Measurements from ENCODE around the gene ABCG2. TPM values are rescaled to one million over a fixed set of nuclear protein-coding genes. Genes with fewer than 3 reads are reported as not detected.

The ABCG2 gene
- total RNA-seq, result 1 to 10 TPM in 1 of 2 donors, under 1 TPM in 1; 0.13 to 1.4 TPM
- total RNA-seq, result 0.90 to 2.5 reads per million in 2 donors

DNA sequence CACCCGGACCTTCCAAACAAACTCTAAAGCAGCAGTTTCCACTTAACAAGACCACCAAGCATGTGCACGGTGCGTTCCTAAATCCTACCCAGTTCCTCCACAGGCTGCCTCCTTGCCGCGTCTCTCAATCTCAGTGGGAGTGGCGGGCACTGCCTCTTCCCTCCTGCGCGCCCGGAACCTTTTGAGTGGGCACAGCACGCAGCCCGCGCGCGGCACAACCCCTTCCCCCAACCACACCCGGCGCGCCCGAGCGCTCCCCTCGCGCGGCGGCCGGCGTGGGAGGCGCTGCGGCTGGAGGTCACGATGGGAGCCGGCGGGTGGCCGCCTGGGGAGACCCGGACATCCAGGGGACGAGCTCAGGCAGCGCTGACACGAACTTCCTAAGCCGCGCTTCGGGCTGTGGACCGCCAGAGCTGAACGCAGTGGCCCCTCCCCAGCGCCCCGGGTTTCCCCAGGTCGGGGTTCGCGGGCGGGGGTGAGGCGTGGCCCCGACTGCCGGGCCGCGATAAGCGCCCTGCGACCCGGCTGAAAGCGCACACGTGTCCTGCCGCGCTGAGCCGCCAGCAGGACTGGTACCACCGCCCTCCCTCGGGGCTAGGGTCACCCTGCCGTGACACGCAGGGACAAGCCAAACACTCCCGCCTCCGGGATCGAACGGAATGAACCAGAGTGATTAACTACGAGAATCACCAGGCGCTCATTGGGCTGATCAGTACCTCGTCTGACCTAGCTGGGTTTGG, at the start of gene ABCG2:
TSS of gene ABCG2 (minus strand) at position 151 of the 740 bp plus-strand sequence. CDS start 18,644 bp downstream, outside the sequence.
- DNase-seq, result peak; percentile 23 to 34 (median 26)
- Mint-ChIP-seq H3K4me3 (peak within 1 kb of the TSS; percentile 88), H3K27me3 (peaks cover 8% of the 10 kb centered on the region), H3K27ac (peak within 1 kb of the TSS; percentile 57), H3K4me1 (peaks cover 12% of the 10 kb centered on the region), H3K36me3 (ENCODE audit: low read depth) (peaks cover 2% of the 10 kb centered on the region)
- no peaks in the 10 kb centered on the region for H3K9me3 ChIP-seq (ENCODE audit: control insufficient read depth, low read length, poor library complexity, severe bottlenecking)
- ATAC-seq, result peak; percentile 91

DNA sequence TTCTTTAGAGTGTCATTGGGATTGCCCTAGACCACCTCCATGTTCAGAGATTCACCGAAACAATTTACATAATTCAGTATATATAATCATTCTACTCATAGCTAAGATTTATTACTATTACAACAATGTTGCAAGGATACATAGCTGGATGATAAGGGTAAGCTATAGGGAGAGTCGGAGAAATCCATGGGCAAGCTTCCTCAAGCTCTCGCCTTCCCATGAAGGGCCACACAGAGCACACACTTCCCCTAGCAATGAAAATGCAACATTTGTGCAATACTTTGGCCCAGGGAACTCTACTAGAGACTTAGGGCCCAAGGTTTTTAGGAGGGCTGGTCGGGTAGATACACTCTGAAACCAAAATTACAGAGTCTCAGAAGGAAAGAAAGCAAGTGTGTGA, 49.7 kb upstream of the ABCG2 start:
- DNase-seq, result no peak
- no peaks in the 10 kb centered on the region for H3K9me3 ChIP-seq (ENCODE audit: control insufficient read depth, low read length, poor library complexity, severe bottlenecking)
- Mint-ChIP-seq H3K4me1 (peaks cover 11% of the 10 kb centered on the region), H3K4me3 (no peak overlapping the region), H3K36me3 (ENCODE audit: low read depth) (no peaks in the 10 kb centered on the region), H3K27ac (no peak overlapping the region), H3K27me3 (peaks cover 21% of the 10 kb centered on the region)
- ATAC-seq, result no peak

DNA sequence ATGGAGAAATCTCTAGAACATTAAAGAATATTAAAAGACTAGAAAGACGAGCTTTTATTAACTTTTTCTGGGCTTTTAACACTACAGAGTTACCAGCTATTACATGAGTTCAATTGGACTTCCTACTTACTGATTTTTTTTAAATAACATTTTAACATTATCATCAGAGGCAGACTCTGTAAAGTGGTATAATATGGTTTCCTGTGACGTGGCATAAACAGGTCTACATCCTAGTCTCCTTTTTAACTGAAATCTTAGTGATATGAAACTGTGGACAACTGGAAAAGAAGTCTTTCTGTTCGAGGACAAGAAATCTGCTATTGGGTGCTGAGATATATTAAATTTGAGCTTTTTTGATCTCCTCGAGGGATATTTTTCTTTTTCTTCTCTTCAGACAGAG, 48.7 kb upstream of the ABCG2 start:
- H3K27me3 Mint-ChIP-seq, result peaks cover 14% of the 10 kb centered on the region
- no peak overlapping the region for H3K4me3 Mint-ChIP-seq
- no peak for DNase-seq
- no peak overlapping the region for H3K27ac Mint-ChIP-seq
- no peaks in the 10 kb centered on the region for H3K9me3 ChIP-seq (ENCODE audit: control insufficient read depth, low read length, poor library complexity, severe bottlenecking)
- H3K4me1 Mint-ChIP-seq, result peaks cover 8% of the 10 kb centered on the region
- H3K36me3 Mint-ChIP-seq (ENCODE audit: low read depth), result no peaks in the 10 kb centered on the region
- ATAC-seq, result no peak

DNA sequence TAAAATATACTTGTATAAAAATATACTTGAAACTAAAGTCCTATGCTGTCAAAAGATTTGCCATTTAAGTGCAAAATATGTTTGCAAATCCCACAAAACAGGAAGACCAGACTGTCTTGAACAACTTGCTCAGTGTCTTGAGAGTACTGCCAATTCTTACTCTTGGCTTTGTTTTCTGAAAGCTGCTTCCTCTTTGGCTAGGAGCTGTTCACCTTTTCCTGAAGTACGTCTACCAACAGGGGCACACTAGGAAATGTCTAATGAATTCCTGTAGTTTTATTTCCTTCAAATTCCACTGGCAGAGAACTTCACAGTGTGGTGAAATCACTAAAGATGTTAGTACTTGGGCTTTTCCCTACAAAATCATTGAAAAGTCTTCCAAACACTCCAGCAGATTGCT, 46.4 kb upstream of the ABCG2 start:
- no peak for DNase-seq
- Mint-ChIP-seq H3K27ac (no peak overlapping the region), H3K36me3 (ENCODE audit: low read depth) (no peaks in the 10 kb centered on the region), H3K4me1 (peaks cover 5% of the 10 kb centered on the region), H3K4me3 (no peak overlapping the region), H3K27me3 (peaks cover 12% of the 10 kb centered on the region)
- no peaks in the 10 kb centered on the region for H3K9me3 ChIP-seq (ENCODE audit: control insufficient read depth, low read length, poor library complexity, severe bottlenecking)
- no peak for ATAC-seq

- H3K9me3 ChIP-seq (ENCODE audit: control insufficient read depth, low read length, poor library complexity, severe bottlenecking), result no peaks in the 10 kb centered on the region
- H3K27me3 Mint-ChIP-seq, result peaks cover 12% of the 10 kb centered on the region
- ATAC-seq, result no peak
- H3K4me1 Mint-ChIP-seq, result peaks cover 5% of the 10 kb centered on the region
- no peaks in the 10 kb centered on the region for H3K36me3 Mint-ChIP-seq (ENCODE audit: low read depth)
- H3K4me3 Mint-ChIP-seq, result no peak overlapping the region
- no peak overlapping the region for H3K27ac Mint-ChIP-seq
- DNase-seq, result no peak
Observed at GRCh38 chr4:88202443-88202842, 44.0 kb upstream of the ABCG2 start.

DNA sequence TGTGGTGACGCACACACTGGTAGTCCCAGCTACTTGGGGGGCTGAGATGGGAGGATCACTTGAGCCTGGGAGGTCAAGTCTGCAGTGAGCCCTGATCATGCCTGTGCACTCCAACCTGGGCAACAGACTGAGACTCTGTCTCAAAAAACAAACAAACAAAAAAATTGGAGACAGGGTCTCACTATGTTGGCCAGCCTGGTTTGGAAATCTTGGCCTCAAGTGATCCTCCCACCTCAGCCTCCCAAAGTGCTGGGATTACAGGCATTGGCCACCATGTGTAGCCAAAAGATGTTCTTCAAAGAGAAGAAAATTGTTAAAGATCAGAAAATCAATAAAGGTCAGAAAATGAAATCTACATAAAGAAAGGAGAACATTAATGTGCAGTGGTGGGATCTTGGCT, 41.7 kb upstream of the ABCG2 start:
- no peak overlapping the region for H3K4me3 Mint-ChIP-seq
- H3K36me3 Mint-ChIP-seq (ENCODE audit: low read depth), result no peaks in the 10 kb centered on the region
- ATAC-seq (no peak), DNase-seq (no peak)
- H3K4me1 Mint-ChIP-seq, result peaks cover 4% of the 10 kb centered on the region
- H3K27ac Mint-ChIP-seq, result no peak overlapping the region
- H3K9me3 ChIP-seq (ENCODE audit: control insufficient read depth, low read length, poor library complexity, severe bottlenecking), result no peaks in the 10 kb centered on the region
- no peaks in the 10 kb centered on the region for H3K27me3 Mint-ChIP-seq

DNA sequence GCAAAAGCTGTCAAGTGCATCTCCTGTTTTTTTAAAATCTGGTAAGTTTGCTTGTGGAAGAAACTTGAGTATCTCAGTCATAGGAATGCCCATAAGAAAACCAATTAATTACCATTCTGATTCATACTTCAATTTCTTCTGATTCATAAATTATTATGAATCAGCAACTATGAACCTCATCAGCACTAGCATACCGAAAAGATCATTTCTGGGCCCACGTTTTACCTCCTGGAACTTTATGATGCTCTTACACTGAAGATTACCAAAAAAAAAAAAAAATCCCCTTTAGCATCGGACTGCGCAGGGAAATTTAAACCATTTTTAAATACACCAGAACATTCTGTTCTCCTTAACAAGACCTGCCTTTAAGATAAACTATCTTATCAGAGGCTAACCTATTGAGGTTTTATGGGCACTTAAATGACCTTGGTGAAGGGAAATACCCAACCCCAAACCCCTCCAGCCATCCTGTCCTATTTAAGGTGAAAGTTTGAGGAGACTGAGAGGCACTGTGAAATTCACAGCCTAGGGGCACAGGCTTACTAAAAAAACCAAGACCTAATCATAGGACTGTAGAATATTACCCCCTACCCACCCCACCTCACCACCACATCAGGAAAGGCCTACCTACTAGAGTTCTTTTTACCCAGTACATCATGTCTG, 38.2 kb upstream of the ABCG2 start:
- Mint-ChIP-seq H3K27ac (no peak overlapping the region), H3K36me3 (ENCODE audit: low read depth) (no peaks in the 10 kb centered on the region), H3K4me1 (peaks cover 2% of the 10 kb centered on the region), H3K4me3 (no peak overlapping the region), H3K27me3 (no peaks in the 10 kb centered on the region)
- DNase-seq (no peak), ATAC-seq (no peak)
- H3K9me3 ChIP-seq (ENCODE audit: control insufficient read depth, low read length, poor library complexity, severe bottlenecking), result no peaks in the 10 kb centered on the region

GRCh38 chr4:88196013-88196365, 37.5 kb upstream of the ABCG2 start:
- Mint-ChIP-seq H3K27me3 (no peaks in the 10 kb centered on the region), H3K36me3 (ENCODE audit: low read depth) (no peaks in the 10 kb centered on the region), H3K27ac (no peak overlapping the region), H3K4me1 (peaks cover 2% of the 10 kb centered on the region), H3K4me3 (no peak overlapping the region)
- ATAC-seq (no peak), DNase-seq (no peak)
- no peaks in the 10 kb centered on the region for H3K9me3 ChIP-seq (ENCODE audit: control insufficient read depth, low read length, poor library complexity, severe bottlenecking)

DNA sequence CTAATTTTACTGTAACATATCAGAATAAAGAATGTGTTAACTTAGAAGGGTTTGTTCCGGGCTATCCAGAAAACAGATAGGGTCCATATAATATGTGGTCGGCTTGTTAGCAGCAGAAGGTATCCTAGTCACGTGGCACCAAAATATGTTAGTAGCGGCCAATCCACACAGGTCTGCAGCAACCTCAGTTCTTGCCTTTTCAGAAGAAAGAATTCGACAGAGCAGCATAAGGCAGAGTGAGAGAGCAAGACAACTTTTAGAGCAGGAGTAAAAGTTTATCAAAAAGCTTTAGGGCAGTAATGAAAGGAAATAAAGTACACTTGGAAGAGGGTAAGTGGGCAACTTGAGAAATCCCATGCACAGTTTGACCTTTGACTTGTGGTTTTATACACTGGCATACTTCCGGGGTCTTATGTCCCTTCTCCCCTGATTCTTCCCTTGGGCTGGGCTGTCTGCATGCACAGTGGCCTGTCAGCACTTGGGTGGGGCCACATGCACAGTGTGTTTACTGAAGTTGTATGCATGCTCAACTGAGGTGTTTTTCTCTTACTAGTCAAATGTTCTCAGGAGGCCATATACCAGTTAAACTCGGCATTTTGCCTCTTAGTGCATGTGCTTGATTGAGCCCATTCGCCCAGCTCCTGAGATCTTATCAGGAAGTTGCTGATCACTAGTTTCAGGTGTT, 37.0 kb upstream of the ABCG2 start:
- no peaks in the 10 kb centered on the region for H3K36me3 Mint-ChIP-seq (ENCODE audit: low read depth)
- H3K4me3 Mint-ChIP-seq, result no peak overlapping the region
- H3K27me3 Mint-ChIP-seq, result no peaks in the 10 kb centered on the region
- peaks cover 2% of the 10 kb centered on the region for H3K4me1 Mint-ChIP-seq
- ATAC-seq, result no peak
- H3K27ac Mint-ChIP-seq, result no peak overlapping the region
- no peak for DNase-seq
- H3K9me3 ChIP-seq (ENCODE audit: control insufficient read depth, low read length, poor library complexity, severe bottlenecking), result no peaks in the 10 kb centered on the region

- ATAC-seq, result no peak
- Mint-ChIP-seq H3K4me1 (peaks cover 6% of the 10 kb centered on the region), H3K4me3 (no peak overlapping the region), H3K27ac (no peak overlapping the region), H3K27me3 (no peaks in the 10 kb centered on the region), H3K36me3 (ENCODE audit: low read depth) (no peaks in the 10 kb centered on the region)
- DNase-seq, result no peak
- H3K9me3 ChIP-seq (ENCODE audit: control insufficient read depth, low read length, poor library complexity, severe bottlenecking), result no peaks in the 10 kb centered on the region
Observed at GRCh38 chr4:88191404-88191803, 33.0 kb upstream of the ABCG2 start.

- no peaks in the 10 kb centered on the region for H3K36me3 Mint-ChIP-seq (ENCODE audit: low read depth)
- ATAC-seq (no peak), DNase-seq (no peak)
- H3K27ac Mint-ChIP-seq, result no peak overlapping the region
- H3K4me1 Mint-ChIP-seq, result peaks cover 6% of the 10 kb centered on the region
- H3K4me3 Mint-ChIP-seq, result no peak overlapping the region
- H3K9me3 ChIP-seq (ENCODE audit: control insufficient read depth, low read length, poor library complexity, severe bottlenecking), result no peaks in the 10 kb centered on the region
- no peaks in the 10 kb centered on the region for H3K27me3 Mint-ChIP-seq
Observed at GRCh38 chr4:88189881-88190585, 31.6 kb upstream of the ABCG2 start.

- H3K4me1 Mint-ChIP-seq, result peaks cover 6% of the 10 kb centered on the region
- H3K27ac Mint-ChIP-seq, result no peak overlapping the region
- DNase-seq (no peak), ATAC-seq (no peak)
- H3K9me3 ChIP-seq (ENCODE audit: control insufficient read depth, low read length, poor library complexity, severe bottlenecking), result no peaks in the 10 kb centered on the region
- H3K4me3 Mint-ChIP-seq, result no peak overlapping the region
- no peaks in the 10 kb centered on the region for H3K27me3 Mint-ChIP-seq
- no peaks in the 10 kb centered on the region for H3K36me3 Mint-ChIP-seq (ENCODE audit: low read depth)
Observed at GRCh38 chr4:88189418-88189738, 30.9 kb upstream of the ABCG2 start.

DNA sequence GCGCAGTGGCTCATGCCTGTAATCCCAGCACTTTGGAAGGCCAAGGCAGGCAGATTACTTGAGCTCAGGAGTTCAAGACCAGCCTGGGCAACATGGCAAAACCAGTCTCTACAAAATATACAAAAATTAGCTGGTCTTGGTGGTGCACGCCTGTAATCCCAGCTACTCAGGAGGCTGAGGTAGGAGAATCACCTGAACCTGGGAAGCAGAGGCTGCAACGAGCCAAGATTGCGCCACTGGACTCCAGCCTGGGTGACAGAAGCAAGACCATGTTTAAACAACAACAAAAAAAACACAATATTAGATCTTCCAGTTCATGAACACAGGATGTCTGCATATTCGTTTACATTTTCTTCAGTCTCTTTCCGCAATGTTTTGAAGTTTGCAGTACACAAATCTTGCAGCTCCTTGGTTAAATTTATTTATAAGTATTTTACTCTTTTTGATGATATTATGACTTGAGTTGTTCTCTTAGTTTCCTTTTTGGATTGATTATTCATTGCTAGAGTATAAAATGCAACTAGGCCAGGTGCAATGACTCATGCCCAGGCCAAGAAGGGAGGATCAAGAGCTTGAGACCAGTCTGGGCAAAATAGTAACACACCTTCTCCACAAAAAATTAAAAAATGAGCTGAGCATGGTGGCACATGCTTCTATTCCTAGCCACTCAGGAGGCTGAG, 30.4 kb upstream of the ABCG2 start:
- Mint-ChIP-seq H3K4me3 (no peak overlapping the region), H3K36me3 (ENCODE audit: low read depth) (no peaks in the 10 kb centered on the region)
- ATAC-seq, result no peak

More for the DNA sequence above, 30.4 kb upstream of the ABCG2 start:
- no peak overlapping the region for H3K27ac Mint-ChIP-seq
- peaks cover 6% of the 10 kb centered on the region for H3K4me1 Mint-ChIP-seq
- H3K27me3 Mint-ChIP-seq, result no peaks in the 10 kb centered on the region
- no peak for DNase-seq
- H3K9me3 ChIP-seq (ENCODE audit: control insufficient read depth, low read length, poor library complexity, severe bottlenecking), result no peaks in the 10 kb centered on the region

Measured in T-helper 17 cell (primary cell).